H1 (cell line): ENCODE results near the gene PLD3. TPM values are rescaled to one million over a fixed set of nuclear protein-coding genes. Genes with fewer than 3 reads are reported as not detected.

Source experiments
- microRNA-seq, 2 experiments: library from miRNA; unstranded; fragments of <30 nt; microRNA quantifications; one replicate each; pipeline versions ENCODE4 to v1.2.0, GENCODE V29; 2016 to 2020; ENCODE audit warnings: borderline microRNAs expressed in 2 of 2, borderline number of aligned reads in 2 of 2, borderline replicate concordance in 1 of 2
- polyA plus RNA-seq, 7 experiments: library from polyadenylated mRNA; depleted of rRNA in 3 of 7; stranded (reverse) in 5 of 7; unstranded in 2 of 7; fragments of >200 nt in 5 of 7; fragments of 200-250 nt in 2 of 7; gene quantifications; 1 replicate in 5 of 7; 2 replicates in 1 of 7; 4 replicates in 1 of 7; pipeline versions ENCODE4 v1.2.1 to v1.2.3, GENCODE V29; 2011 to 2013; ENCODE audit warnings: missing spikeins in 2 of 7, mixed read lengths in 2 of 7
- small RNA-seq: library from polyadenylated mRNA; stranded (forward); fragments of <200 nt; extraction: miRNeasy Mini kit (QIAGEN cat#:217004); gene quantifications from one replicate; pipeline ENCODE3, GENCODE V24; 2013; ENCODE audit not compliant: insufficient read depth
- total RNA-seq: library from RNA; stranded (reverse); fragmentation: NEBNext Ultra II Directional; extraction: Animal tissue kit (Norgen Biotek cat#: 25700); gene quantifications from 2 replicates; pipeline ENCODE4 v1.2.1, GENCODE V29; 2021

Gene PLD3
- total and polyA plus RNA-seq, 2 of the 8 experiments (the other 6 are each of a cell fraction or from before 2014, with no cell fraction given): 180 to 543 TPM

Small RNA genes within 50 kb of the gene (microRNA-seq; reads per million reads assigned to microRNA genes)
- 0 to 0.20 reads per million in 2 experiments for gene MIR6796

Small RNA genes within 50 kb of the gene (small RNA-seq; reads per million reads assigned to genes)
- gene MIR6796 (not detected), gene RF00019 (not detected), gene RNU6-945P (not detected)

Other genes starting within 250 kb of the PLD3 start
- gene MAP3K10, start 157.3 kb upstream of the PLD3 start, total RNA-seq: 15.9 and 18.3 TPM in 2 replicates
- 4.9 and 9.2 TPM in 2 replicates for gene MAP3K10, start 157.3 kb upstream of the PLD3 start, polyA plus RNA-seq (2011; rRNA removed)
- gene TTC9B, start 130.3 kb upstream of the PLD3 start, total RNA-seq: not detected in 2 replicates
- gene TTC9B, start 130.3 kb upstream of the PLD3 start, polyA plus RNA-seq (2011; rRNA removed): 0.24 and 0.26 TPM in 2 replicates
- 0.63 and 1.9 TPM in 2 replicates for gene CCNP, start 122.0 kb upstream of the PLD3 start, total RNA-seq
- 2.1 and 4.6 TPM in 2 replicates for gene CCNP, start 122.0 kb upstream of the PLD3 start, polyA plus RNA-seq (2011; rRNA removed)
- 137 and 151 TPM in 2 replicates for gene AKT2, start 63.4 kb upstream of the PLD3 start, total RNA-seq
- 183 and 252 TPM in 2 replicates for gene AKT2, start 63.4 kb upstream of the PLD3 start, polyA plus RNA-seq (2011; rRNA removed)
- gene C19orf47, start 298 bp upstream of the PLD3 start, total RNA-seq: 16.5 and 17.8 TPM in 2 replicates
- gene C19orf47, start 298 bp upstream of the PLD3 start, polyA plus RNA-seq (2011; rRNA removed): 27.3 and 32.8 TPM in 2 replicates
- gene HIPK4, start 41.5 kb downstream of the PLD3 start, total RNA-seq: 0.15 and 0.29 TPM in 2 replicates
- gene HIPK4, start 41.5 kb downstream of the PLD3 start, polyA plus RNA-seq (2011; rRNA removed): 0.57 and 0.88 TPM in 2 replicates
- 5.8 and 6.0 TPM in 2 replicates for gene PRX, start 64.7 kb downstream of the PLD3 start, total RNA-seq
- gene PRX, start 64.7 kb downstream of the PLD3 start, polyA plus RNA-seq (2011; rRNA removed): 2.8 and 3.8 TPM in 2 replicates
- 4.9 and 5.4 TPM in 2 replicates for gene SERTAD1, start 77.3 kb downstream of the PLD3 start, total RNA-seq
- gene SERTAD1, start 77.3 kb downstream of the PLD3 start, polyA plus RNA-seq (2011; rRNA removed): 6.6 and 8.0 TPM in 2 replicates
- gene SERTAD3, start 95.6 kb downstream of the PLD3 start, total RNA-seq: 32.1 and 33.4 TPM in 2 replicates
- 15.1 and 23.5 TPM in 2 replicates for gene SERTAD3, start 95.6 kb downstream of the PLD3 start, polyA plus RNA-seq (2011; rRNA removed)
- 28.7 and 32.3 TPM in 2 replicates for gene BLVRB, start 117.0 kb downstream of the PLD3 start, total RNA-seq
- gene BLVRB, start 117.0 kb downstream of the PLD3 start, polyA plus RNA-seq (2011; rRNA removed): 182 and 196 TPM in 2 replicates
- gene SPTBN4, start 118.3 kb downstream of the PLD3 start, total RNA-seq: 1.9 and 3.4 TPM in 2 replicates
- gene SPTBN4, start 118.3 kb downstream of the PLD3 start, polyA plus RNA-seq (2011; rRNA removed): 3.0 and 4.7 TPM in 2 replicates
- gene SHKBP1, start 228.2 kb downstream of the PLD3 start, total RNA-seq: 72.8 and 74.6 TPM in 2 replicates
- gene SHKBP1, start 228.2 kb downstream of the PLD3 start, polyA plus RNA-seq (2011; rRNA removed): 98.8 and 158 TPM in 2 replicates